H1 (cell line): ENCODE data around the gene TGFBR2. TPM values are rescaled to one million over a fixed set of nuclear protein-coding genes. Genes with fewer than 3 reads are reported as not detected.

ENCODE experiments used
- CBX5 ChIP-seq: fragments of 300-800, 300-1000 bp; sonication (generic); IDR thresholded peaks from 2 replicates; pipeline ENCODE4 v1.7.1; 2016; ENCODE audit warnings: antibody characterized with exemption, low read length, low read depth
- SIRT6 ChIP-seq: IDR thresholded peaks from one replicate; pipeline ENCODE4 v1.7.1; 2012; ENCODE audit warnings: low read length, inconsistent platforms
- SP2 ChIP-seq: IDR thresholded peaks from 2 replicates; pipeline ENCODE4 v1.6.1; 2012; ENCODE audit warnings: mild to moderate bottlenecking, low read length, inconsistent platforms
- polyA plus RNA-seq, 7 experiments: library from polyadenylated mRNA; depleted of rRNA in 3 of 7; stranded (reverse) in 5 of 7; unstranded in 2 of 7; fragments of >200 nt in 5 of 7; fragments of 200-250 nt in 2 of 7; gene quantifications; 1 replicate in 5 of 7; 2 replicates in 1 of 7; 4 replicates in 1 of 7; pipeline versions ENCODE4 v1.2.1 to v1.2.3, GENCODE V29; 2011 to 2013; ENCODE audit warnings: missing spikeins in 2 of 7, mixed read lengths in 2 of 7
- total RNA-seq: library from RNA; stranded (reverse); fragmentation: NEBNext Ultra II Directional; extraction: Animal tissue kit (Norgen Biotek cat#: 25700); gene quantifications from 2 replicates; pipeline ENCODE4 v1.2.1, GENCODE V29; 2021

Gene TGFBR2
- total and polyA plus RNA-seq, 2 of the 8 experiments (the other 6 are each of a cell fraction or from before 2014, with no cell fraction given), result 4.2 to 7.4 TPM

DNA sequence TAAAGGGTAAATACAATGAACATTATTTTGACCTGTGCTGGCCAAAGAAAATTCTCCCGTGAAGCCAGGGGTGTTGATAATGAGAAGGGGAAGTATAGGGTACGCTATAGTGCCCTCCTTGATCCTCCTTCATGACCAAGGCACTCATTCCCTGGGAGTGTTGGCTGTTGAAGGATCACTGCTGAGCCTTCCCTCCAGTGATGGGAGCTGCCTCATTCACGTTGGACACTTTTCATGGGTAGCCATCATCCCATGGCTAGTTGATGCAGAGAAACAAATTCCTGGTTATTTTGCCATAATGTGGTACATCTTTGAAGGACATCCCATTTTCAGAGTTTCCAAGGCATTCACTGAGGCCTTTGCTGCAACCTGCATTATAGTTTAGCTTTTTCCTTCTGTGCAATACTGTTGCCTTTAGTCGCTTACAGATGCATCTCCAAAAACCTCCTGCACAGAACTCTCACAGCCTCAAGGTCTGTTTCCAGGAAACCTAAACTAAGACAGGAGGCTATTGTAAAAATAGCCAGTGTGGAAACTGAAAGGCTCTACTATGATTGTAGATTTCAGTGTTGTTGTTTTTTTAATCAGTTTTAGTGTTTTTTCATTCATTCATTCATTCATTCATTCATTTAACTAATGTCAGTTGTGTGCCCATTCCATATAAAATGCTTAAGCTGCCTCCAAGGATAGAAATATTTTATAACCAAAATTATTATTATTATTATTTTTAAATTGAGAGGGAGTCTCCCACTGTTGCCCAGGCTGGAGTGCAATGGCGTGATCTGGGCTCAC lies 40.8 kb downstream of the TGFBR2 start (continued):
- no peak for TF ChIP-seq CBX5
- TF ChIP-seq SP2, result no peak
- no peak for TF ChIP-seq SIRT6
